GOT3 (cell line): ENCODE measurements around the gene JMY.
A peak's percentile ranks its signal among the peaks of the same experiment; 100 is the strongest.

Source experiments
- DNase-seq: peaks from one replicate; lab custom pipeline; 2025; ENCODE audit warnings: mixed read lengths; lab: John Stamatoyannopoulos, UW

Gene JMY

DNA sequence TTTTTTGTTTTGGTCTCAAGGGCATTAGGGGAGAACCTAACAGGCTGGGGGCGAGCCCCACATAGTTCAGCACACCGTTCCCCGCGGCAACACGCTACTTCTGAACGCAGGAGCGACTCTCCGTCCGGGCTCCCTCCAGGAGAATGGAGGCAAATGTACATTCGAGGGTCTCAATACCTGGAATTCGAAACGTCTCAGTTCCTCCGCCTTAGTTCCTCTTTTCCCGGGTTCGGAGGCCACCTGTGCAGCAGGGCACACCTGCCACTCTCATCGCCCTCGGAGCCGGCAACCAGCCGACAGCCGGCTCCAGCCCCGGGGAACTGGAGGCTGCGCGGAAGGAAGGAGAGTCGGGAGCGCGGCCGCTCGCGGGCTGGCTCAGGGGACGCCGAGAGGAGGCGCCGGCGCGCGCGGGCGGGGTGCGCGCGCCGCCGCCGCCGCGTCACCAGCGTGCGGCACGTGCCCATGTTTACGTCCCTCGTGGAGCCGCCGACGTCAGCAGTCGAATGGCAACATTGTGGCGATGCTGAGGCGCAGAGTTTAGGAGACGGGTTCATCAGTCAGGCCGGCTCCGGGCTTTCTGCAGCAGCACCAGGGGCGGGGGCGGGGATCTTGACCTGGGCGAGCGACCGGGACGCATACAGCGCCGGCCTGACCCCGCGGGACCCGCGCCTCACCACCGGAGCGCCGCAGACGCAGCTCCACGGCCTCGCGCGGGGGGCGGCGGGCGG lies at the start of gene JMY:
TSS of gene JMY (plus strand) at position 498 of the 728 bp plus-strand sequence. CDS start 520 bp downstream, outside the sequence.
- DNase-seq: peak; percentile 28

- DNase-seq: no peak
These were observed 49.5 kb upstream of the JMY start for GRCh38 chr5:79186455-79186854.

DNA sequence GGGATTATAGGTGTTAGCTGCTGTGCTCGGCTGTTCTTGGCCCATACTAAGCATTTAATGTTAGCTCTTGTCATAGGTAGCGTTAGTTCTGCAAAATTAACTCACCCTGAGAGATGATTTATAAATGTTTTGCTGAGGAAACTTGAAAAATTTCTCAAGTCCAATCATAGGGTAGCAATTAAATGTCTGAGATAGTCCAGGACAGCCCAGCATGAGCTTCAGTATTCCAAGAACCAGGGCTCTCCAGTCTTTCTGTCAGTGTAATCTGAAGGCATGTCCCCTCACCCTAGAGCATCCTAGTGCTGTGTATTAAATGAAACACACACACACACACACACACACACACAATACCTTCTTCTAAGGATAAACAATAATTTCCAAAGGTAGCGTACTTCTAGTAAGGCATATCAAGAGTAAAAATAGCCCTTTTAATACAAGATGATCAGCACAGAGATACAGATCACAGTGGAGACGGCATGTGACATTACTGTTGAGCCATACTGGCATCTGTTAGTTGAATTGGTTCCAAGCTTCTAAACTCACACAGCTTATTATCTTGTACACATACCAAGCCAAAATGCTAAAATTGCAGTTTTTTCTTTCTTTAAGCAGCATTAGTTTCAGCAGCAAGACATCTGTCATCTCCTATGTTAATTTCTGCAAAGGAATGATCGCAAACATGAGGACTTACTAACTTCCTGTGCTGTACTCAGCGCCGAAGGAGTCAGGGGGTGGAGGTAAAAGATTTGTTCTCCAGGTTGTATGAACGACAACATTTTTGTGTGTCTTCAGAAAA lies 46.3 kb upstream of the JMY start:
- no peak for DNase-seq

GRCh38 chr5:79190235-79190529 lies 45.7 kb upstream of the JMY start:
- DNase-seq: no peak

DNA sequence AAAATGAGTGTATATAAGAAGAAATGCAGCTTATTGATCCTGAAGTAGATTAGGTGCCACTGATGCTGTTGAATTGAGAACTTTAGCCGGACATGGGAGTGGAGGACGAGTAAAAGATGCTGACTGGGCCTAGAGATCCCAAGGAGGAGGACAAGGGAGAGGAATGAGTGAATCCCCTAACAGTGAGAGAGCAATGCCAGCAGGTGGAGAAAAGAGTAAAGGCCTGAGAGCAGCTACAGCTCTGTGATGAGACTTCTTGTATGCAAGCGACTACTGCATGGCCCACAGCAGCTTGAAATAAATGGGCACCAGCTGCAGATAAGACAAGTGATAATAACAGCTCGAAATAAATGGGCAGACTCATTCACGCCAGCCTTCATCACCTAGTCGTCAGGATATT lies 44.5 kb upstream of the JMY start:
- no peak for DNase-seq

DNA sequence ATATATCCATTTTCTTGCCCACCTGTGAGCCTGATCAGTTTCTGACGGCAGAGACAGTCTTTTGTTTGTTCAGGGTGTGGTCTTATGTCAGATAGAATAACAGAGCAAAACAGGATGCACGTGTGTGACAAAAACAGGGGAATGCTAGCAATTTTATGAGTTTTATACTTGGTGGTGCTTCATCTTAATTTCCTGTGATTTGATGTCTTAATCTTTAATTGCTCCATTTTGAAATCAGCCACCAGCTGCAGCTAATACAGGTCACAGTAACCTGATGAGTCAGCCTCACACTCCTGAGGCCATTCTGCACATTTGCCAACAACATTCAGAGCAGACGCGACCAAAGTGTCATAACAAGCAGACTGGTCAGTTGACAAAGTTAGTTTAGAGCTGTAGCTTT lies 42.3 kb upstream of the JMY start:
- DNase-seq: no peak

DNA sequence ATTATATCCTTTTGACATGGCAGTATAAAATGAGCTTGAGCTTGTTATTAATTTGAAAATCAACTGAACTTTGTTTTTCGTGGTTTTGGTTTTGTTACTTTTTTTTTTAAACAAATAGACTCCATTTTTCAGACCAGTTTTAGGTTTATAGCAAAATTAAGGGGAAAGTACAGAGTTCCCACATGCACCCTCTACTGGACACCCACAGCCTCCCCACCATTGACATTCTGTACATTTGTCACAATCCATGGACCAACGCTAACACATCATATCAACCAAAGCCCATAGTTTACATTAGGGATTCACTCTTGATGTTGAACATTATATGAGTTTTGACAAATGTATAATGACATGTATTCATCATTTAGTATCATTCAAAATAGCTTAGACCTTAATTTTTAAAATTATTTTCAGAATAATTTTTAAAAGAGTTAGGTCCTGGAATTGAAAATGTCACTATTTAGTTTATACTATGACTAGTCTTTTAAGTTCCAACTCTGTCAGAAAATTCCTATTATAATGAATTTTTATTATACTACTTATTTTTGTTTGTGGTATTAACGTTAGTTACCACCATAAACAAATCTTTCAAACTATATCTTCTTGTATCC lies 35.3 kb upstream of the JMY start:
- no peak for DNase-seq

GRCh38 chr5:79201206-79201605 lies 34.7 kb upstream of the JMY start:
- DNase-seq: no peak

- DNase-seq: no peak
These were observed 33.9 kb upstream of the JMY start for GRCh38 chr5:79202076-79202475.

DNA sequence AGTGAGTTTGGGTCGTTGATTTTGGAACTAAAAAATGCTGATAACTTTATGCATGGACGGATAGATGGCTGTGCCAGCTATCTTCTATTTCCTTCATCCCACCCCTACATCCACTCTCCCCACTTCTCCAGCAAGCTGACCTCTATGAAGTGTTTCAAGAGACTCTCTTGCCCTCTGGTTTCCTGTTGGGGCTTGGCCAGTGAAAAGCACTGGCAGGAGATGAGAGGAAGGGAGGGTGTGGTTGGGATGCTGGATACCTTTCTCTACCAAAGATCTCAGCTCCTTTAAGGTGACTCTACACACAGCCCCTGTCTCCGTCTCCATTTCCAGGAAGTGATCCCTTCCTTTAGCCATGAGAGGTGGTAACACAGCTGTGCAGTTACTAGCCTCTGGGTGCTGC lies 30.0 kb upstream of the JMY start:
- no peak for DNase-seq

DNA sequence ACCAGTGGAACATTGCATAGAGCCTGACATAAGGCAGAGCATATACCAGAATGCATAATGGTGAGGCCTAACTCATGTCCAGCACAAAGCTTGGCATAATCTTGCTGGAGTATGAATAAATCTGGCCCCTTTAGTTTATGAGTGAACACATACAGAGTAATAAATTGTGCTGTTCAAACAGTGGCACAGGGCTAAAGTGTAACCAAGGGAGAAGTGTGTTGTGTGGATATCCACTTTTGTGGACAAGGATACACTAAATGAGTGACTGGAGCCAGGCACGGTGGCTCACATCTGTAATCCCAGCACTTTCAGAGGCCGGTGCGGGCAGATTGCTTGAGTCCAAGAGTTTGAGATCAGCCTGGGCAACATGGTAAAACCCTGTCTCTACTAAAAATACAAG lies 29.4 kb upstream of the JMY start:
- DNase-seq: no peak

- DNase-seq: no peak
These were observed 26.4 kb upstream of the JMY start for GRCh38 chr5:79209505-79209904.

DNA sequence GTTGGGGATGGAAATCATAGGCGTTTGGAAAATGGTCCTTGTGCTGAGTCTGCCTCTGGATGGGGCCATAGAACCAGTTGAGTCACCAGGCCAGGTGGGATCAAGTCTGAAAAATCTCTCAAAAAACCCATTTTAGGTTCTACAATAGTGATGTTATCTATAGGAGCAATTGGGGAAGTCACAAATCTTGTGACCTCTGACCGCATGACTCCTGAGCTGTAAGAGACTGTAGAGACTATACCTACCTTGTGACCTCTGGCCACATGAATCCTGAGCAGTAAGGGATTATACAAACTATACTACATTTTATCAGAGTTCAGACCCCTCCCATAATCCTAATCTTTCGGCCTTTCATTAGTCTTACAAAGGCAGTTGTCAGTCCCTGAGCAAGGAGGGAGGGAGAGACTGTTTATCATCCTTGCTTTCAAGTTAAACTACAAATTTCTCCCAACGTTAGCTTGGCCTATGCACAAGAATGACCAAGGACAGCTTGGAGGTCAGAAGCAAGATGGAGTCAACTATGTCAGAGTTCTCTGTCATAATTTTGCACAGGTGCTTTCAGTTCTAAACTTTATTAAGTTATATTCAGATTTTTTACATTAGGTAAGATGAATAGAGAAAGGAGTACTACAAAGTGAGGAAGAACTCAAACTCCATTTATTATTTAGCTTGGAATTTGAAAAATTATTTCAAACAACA lies 11.5 kb upstream of the JMY start:
- DNase-seq: no peak

DNA sequence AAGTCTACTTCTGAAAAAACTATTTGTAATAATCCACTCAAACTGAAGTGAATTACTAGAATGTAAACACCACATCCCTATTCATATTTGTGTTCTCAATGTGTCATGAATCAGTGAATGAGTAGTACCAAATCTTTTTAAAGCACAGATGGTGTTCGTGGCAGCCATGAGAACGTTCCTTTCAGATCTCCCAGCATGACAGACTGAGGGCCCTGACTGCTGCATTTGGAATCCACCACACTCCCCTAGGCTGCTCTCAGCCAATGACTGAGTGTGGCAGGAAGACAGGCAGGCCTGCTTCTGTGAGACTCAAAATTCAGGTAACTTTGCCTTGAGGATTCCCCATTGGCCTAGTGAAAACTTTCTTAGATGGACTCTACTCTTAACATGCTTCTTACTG lies 10.9 kb upstream of the JMY start:
- no peak for DNase-seq

- no peak for DNase-seq
These were observed 10.5 kb upstream of the JMY start for GRCh38 chr5:79225441-79225840.

- no peak for DNase-seq
These were observed 8.4 kb upstream of the JMY start for GRCh38 chr5:79227484-79228025.

GRCh38 chr5:79229357-79230174 lies 6.4 kb upstream of the JMY start:
- no peak for DNase-seq

DNA sequence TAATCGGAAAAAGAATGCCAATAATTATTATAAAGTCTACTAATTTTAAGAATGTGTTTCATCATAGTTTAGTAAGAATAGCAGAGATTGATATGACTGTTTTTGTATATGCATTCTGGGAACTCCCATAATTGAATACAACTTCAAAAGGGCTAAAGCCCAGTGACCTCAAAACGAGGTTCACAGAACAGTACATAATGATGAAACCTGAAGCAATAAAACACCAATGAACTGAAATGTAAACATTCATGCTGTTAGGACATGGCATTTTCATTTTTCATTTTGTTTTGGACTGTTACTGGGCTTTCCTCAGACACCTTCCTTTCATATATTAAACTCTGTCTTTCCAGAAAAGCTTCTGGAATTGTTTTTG lies 684 bp upstream of the JMY start:
- no peak for DNase-seq

DNA sequence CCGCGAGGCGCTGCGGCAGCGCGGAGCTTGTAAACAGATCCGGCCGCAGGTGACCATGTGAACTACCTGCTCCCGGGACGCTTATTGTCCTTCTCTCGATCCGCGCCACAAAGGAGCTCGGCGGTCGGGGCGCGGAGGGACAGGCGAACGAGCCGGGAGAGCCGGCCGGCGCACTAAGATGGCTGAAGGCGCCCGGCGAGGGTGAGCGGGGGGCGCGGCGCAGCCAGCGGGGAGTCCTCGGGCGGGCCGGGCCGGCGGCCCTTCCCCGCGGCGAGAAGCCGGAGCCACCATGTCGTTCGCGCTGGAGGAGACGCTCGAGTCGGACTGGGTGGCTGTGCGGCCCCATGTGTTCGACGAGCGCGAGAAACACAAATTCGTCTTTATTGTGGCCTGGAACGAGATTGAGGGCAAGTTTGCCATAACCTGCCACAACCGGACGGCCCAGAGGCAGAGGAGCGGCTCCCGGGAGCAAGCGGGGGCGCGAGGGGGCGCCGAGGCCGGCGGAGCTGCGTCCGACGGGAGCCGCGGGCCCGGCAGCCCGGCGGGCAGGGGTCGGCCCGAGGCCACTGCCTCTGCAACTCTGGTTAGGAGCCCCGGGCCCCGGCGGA lies 535 bp downstream of the JMY start:
- no peak for DNase-seq

DNA sequence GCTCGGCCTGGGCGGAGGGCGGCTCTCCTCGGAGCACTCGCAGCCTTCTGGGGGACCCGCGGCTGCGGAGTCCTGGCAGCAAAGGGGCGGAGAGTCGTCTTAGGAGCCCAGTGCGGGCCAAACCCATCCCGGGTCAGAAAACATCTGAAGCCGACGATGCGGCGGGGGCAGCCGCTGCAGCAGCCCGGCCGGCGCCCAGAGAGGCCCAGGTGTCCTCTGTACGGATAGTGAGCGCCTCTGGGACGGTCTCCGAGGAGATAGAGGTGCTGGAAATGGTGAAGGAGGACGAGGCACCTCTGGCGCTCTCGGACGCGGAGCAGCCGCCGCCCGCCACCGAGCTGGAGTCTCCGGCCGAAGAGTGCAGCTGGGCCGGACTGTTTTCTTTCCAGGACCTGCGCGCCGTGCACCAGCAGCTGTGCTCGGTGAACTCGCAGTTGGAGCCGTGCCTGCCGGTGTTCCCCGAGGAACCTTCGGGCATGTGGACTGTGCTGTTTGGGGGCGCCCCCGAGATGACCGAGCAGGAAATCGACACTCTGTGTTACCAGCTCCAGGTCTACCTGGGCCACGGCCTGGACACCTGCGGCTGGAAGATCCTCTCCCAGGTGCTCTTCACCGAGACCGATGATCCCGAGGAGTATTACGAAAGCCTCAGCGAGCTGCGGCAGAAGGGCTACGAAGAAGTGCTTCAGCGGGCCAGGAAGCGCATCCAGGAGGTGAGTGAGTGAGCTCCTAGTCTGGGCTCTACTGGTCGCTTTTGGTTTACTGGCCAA lies 1.2 kb downstream of the JMY start:
- no peak for DNase-seq
